HG03460 (cell line): ENCODE measurements around the gene INSYN2B.

Experiments
- ATAC-seq: cut with Tn5 transposase; IDR thresholded peaks from one replicate; pipeline ENCODE4 v1.9.1; 2021; ENCODE audit not compliant: unreplicated experiment

The INSYN2B gene

GRCh38 chr5:169980418-169981053 lies at the start of gene INSYN2B:
Gene INSYN2B, minus strand, starts transcription at chr5:169980495. Its CDS starts 96,597 bp downstream, at chr5:169883898.
- ATAC-seq: peak; percentile 55

- ATAC-seq: no peak
These were observed 47.8 kb upstream of the INSYN2B start for GRCh38 chr5:170028124-170028523.

- no peak for ATAC-seq
These were observed 45.6 kb upstream of the INSYN2B start for GRCh38 chr5:170025853-170026252.

DNA sequence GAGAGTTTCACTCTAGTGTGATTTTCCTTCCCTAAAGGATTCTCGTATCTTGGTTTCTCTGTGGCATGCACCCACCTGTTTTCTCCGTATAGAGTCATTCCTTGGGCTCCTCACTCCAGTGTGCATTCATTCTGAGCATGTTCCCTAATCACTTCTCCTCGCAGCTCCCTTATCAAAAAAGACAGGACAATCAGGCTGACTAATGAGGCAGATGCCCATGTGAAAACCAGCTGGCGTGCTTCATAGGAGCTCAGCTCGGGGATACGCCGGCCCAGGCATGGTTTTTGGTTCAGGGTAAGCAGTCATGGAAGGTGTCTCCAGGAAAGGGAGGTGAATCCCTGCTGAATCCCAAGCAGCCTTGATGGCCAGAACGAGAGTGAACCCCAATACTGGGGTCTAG lies 41.2 kb upstream of the INSYN2B start:
- ATAC-seq: no peak

DNA sequence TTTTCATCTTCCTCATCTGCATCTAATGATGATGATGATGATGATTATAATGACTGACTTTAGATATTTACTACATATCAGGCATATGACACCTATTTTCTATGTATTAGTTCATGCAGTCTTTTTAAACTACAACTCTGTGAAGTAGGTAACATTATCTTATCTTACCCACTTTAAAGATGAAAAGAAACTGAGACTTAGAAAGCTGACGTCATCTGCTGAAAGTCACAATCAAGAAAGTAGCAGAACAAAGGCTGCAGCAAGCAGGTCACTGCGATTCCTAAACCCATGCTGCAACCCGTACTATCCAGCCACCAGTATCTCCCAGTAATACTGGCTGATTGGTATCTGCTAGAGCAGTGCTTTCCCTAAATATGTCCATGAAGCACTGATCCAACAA lies 40.1 kb upstream of the INSYN2B start:
- no peak for ATAC-seq

DNA sequence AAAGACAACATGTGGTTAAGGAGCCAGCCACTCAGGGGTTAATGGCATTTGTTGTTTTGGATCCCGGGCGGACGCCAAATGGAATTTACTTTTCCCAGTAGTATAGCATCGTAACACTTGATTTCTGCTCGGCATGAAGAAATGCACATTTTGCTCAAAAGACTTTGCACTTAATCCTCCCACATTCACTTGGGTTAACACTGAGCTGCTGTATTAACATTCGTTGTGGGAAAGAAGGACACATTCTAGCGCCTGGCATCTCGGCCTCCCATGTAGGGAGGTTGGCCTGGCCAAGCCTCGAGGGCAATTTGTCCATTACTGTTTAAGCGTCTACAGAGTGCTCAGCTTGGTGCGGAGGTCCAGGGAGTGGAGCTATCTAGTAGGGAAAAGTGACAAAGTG lies 32.3 kb upstream of the INSYN2B start:
- ATAC-seq: no peak

DNA sequence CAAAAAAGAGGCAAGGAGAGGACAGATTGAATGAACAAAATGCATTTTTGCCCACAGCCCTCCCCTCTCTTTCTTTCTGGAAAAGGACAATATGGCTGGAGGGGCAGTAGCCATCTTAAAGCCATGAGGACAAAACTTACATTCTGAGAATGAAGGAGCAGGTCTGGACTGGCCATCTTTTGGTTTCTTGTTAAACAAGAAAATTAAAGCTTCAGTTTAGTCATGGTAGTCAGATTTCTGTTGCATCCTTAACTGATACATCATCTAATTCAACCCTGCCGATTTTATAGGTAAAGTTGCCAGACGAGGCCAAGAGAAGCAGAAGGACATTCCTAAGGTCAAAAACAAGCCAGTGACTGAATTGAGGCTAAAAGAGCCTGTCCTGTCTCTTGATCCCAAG lies 31.5 kb upstream of the INSYN2B start:
- no peak for ATAC-seq

DNA sequence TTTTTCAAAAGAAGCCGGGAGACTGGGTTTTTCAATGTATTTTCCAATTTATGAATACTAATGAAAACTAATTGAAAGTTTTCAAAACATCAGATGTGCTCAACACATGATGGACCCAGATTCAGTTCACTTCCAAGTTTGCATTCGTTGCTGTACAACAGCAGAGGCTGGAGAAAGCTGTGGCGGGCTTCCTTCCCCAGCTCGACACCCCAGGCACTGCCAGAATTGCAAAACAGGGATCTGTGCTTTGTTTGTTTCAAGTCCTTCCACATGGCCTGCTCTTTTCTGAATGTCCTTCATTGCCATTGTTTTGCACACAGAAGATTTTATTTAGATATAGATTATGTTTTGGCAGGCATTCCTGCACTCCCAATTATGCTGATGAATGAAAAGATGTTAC lies 30.3 kb upstream of the INSYN2B start:
- no peak for ATAC-seq

- ATAC-seq: no peak
These were observed 28.1 kb upstream of the INSYN2B start for GRCh38 chr5:170008376-170008775.

GRCh38 chr5:170006021-170006420 lies 25.7 kb upstream of the INSYN2B start:
- ATAC-seq: no peak

- no peak for ATAC-seq
These were observed 19.9 kb upstream of the INSYN2B start for GRCh38 chr5:170000155-170000554.

GRCh38 chr5:169999621-170000020 lies 19.3 kb upstream of the INSYN2B start:
- ATAC-seq: no peak

DNA sequence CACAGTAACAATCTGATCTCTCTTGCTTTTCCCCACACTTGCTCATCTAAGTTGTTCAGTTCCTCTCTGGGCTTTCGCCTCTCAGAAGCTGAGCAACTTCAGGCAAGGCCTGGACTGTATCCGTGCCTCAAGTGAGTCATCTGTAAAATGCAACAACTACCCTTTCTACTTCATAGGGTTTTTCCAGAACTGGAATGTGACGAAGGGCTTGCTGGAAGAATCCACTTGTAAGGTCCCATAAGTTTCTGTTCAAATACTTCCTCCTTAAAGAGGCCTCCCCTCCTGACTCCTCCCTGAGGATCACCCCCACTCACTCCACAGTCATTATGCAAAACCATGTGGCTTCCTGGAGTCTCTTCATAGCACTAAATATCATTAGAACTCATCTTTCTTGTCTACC lies 17.5 kb upstream of the INSYN2B start:
- ATAC-seq: no peak

GRCh38 chr5:169993485-169993790 lies 13.1 kb upstream of the INSYN2B start:
- no peak for ATAC-seq

DNA sequence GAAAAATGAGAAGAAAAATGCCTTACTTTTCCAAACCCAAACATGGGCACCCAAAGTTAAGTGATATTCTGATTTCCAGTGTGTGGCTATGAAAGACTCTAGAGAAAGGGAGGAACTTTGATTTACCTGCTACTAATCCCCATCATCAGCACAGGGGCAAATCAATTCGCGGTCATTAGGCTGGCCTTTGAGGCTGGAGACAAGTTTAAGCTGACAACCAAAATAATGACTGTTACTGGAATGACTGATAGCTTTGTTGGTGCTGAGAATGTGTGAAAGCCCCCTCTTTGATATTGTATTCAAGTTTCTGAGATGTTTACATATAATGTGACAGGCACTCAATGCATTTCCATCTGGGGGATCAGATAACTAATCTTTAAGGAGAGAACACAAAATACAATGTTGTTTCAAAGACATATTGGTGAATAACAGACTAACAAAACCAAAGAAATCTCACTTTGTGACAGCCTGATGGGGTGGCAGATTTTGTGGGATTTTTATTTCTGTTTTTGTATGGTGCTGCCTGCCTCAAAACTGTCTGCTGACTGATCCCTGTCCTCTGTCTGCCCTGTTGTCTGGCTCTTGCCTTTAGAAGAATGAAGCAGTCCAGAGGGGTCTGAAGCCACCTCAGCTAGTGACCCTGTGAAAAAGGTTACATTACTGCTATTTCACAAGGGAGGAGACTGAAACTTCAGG lies 12.6 kb upstream of the INSYN2B start:
- ATAC-seq: no peak

GRCh38 chr5:169991115-169991869 lies 11.0 kb upstream of the INSYN2B start:
- ATAC-seq: no peak

GRCh38 chr5:169989365-169989764 lies 9.1 kb upstream of the INSYN2B start:
- no peak for ATAC-seq

DNA sequence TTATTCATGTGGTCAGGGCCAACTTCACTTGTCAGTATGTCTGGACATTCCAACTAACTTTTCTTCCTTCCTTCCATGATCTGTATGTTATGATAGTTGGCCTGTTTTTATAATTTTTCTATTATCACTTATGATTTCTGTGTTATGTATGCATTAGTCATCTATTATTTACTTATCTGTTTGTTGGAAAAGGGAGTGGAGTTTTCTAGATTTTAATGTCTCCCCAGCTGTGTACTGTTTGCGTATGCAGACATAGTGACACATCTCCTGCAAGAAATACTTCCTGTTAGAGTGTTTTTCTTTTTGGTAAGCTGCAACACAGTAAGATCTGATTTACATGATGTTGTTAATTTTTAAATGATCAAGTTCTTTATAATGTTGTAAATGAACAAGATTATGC lies 8.7 kb upstream of the INSYN2B start:
- no peak for ATAC-seq

DNA sequence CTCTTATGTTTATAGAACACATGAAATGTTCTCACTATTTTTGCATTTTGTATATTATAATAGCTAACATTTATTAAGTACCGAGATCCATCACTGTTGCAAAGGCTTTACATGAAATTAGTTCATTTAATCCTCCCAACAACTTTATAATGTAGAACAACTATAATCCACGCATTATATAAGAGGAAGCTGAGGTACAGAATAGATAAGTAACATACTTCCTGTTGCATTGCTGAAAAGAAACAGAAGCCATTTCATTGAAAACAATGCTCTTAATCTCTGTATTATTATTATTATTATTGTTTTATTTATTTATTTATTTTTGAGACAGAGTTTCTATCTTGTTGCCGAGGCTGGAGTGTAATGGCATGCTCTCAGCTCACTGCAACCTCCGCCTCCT lies 7.9 kb upstream of the INSYN2B start:
- ATAC-seq: no peak

DNA sequence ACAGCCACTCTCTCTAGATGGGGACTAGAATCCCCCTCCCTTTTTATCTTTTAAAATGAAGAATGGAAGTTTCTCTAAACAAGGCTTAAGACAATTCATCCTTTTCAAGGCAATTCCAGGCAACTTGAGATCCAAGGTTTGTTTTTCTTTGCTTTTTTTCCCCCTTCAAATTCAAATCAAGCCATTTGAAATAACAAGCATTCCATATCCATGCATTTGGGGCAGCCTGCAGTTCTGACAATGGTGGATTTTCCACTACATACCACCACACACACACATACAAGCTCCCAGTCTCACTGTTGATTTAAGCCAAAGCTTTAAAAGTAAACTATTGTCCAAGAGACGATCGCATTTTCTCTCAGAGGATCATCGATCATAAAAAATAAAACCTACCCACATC lies 424 bp downstream of the INSYN2B start:
- ATAC-seq: no peak

DNA sequence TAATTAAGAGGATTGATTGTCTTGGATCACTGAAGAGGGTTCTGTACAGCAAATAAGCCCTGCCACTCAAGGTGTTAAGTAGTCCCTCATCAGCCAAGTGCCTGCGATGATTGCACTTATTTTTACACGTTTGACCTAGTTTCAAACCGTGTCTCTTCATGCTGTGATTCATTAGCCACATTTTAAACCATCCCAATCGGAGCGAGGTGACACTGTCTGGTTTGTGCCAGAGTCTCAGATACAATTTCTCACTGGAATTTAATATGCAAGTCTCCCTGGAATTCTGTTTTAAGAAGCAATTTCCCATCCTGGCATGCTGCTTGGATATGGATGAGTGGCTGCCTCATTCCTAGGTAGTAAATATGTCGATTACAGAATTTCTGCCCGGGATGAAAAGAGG lies 1.6 kb downstream of the INSYN2B start:
- no peak for ATAC-seq

- no peak for ATAC-seq
These were observed 6.0 kb downstream of the INSYN2B start for GRCh38 chr5:169974121-169974770.
